DMS79 (cell line): Measurements from ENCODE around the gene PFKFB3.
"Not testable (repeated sequence)": the region's sequence is repeated elsewhere in the genome, so short reads cannot be mapped to it uniquely, and the experiment has no call there.

Experiments
- DNase-seq: peaks from one replicate; lab custom pipeline; 2025; lab: John Stamatoyannopoulos, UW

Gene PFKFB3

DNA sequence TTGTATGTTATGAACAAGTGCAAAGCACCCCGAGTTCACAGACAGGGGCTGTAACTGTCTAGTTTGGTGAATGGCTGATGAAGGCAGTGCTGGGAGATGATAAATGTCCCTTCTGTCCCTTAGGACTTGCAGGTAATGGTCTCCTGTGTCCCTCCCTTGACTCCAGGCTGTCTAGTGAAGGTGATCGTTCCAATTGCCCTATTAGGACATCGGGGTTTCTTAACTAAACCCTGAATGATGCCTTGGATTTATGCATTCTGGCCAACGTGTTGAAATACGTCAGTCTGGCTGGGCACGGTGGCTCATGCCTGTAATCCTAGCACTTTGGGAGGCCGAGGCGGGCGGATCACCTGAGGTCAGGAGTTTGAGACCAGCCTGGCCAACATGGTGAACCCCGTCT lies 69.4 kb downstream of the PFKFB3 start:
- no peak for DNase-seq

DNA sequence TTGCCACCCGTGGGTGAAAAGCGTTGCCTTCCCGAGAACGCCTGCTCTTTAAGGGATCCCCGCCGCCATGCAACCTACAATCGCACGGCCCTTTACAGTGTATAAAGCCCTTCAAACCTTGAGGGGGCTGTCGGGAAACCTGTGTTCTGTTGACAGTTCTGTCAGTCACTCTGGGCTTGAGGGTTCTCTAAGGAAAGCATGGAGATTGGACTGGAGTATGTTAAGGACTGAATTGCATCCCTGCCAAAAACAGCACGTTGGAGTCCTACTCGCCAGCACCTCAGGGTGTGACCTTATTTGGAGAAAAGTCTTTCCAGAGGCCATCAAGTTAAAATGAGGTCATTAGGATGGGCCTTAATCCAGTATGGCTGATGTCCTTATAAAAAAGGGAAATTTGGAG lies 70.6 kb downstream of the PFKFB3 start:
- no peak for DNase-seq

DNA sequence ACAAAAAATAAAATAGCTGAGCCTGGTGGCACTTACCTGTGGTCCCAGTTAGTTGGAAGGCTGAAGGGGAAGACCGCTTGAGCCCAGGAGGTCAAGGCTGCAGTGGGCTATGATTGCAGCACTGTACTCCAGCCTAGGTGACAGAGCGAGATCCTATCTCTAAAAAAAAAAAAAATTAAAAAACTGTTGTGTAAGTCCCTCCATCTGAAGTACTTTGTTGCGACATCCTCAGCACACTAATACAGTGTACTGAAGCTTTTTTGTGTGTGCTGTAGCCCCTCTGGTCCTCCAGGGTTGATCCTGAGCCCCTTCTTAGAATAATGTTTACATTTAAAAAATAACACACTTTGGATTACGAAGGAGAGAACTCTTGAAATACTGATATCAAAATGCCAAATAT lies 71.3 kb downstream of the PFKFB3 start:
- no peak for DNase-seq

DNA sequence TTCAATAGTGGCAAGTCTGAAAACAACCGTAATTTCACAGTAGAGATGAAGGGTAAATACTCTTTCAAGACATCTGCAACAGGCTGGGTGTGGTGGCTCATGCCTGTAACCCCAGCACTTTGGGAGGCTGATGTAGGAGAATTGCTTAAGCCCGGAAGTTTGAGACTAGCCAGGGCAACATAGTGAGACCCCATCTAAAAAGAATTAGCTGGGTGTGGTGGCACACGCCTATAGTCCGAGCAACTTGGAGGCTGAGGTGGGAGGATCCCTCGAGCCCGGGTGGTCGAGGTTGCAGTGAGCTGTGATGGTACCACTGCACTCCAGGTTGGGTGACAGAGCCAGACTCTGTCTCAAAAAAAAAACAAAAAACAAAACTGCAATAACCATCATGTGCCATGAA lies 71.8 kb downstream of the PFKFB3 start:
- DNase-seq: no peak

DNA sequence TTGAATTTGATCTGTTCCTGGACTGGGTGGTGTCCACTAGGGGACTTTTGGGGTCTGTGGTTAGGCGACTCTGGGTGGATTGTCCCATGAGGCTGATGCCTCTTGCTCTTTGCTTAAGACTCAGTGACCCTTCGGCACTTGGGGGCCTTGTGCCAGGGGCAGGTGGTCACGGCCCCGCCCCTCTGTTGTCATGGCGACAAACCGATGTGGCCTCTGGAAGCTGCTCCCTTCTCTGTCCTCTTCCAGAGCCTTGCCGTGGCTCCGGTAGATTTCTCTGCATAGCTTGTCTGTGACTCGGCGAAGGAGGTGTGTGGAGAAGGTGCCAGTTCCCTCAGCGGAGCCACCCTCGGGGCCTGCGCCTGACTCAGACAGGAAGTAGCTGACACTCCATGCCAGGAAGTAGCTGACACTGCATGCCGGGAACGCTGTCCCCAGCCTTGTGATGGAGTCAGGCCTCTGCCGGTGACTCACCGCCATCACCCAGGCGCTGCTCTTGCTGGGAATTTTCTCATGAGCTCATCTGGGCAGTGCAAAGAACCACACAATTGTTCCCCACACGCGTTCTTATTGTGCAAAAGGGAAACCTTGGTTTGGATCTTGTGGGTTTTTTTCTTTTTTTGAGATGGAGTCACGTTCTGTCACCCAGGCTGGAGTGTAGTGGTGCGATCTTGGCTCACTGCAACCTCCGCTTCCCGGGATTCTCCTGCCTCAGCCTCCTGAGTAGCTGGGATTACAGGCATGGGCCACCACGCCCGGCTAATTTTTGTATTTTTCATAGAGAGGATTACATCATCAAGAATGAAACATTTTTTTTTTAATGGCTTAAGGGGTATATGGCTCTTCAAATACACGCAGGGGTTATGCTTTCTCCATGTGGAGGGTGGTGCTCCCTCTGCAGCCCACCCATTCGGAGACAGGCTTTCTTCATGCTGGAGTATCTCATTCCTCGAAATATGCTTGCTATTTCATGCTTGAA lies 72.6 kb downstream of the PFKFB3 start:
- no peak for DNase-seq

DNA sequence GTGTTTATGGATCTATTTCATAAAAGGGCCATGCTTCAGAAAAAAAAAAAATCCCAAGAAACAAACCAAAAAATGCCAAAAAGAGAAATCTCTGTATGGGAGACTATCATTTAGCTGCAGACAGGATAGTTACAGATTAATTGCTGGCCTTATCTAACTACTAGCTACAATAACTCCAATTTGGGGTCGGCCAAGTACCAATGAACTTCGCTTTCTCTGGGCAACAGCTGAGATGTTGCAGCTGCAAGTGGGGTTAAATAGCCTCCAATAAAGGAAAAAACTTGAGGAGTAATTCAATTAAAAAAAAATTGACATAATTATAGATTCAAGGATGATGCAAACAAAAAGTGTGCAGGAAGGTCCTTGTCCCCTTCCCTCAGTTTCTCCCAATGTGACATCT lies 73.6 kb downstream of the PFKFB3 start:
- DNase-seq: no peak

DNA sequence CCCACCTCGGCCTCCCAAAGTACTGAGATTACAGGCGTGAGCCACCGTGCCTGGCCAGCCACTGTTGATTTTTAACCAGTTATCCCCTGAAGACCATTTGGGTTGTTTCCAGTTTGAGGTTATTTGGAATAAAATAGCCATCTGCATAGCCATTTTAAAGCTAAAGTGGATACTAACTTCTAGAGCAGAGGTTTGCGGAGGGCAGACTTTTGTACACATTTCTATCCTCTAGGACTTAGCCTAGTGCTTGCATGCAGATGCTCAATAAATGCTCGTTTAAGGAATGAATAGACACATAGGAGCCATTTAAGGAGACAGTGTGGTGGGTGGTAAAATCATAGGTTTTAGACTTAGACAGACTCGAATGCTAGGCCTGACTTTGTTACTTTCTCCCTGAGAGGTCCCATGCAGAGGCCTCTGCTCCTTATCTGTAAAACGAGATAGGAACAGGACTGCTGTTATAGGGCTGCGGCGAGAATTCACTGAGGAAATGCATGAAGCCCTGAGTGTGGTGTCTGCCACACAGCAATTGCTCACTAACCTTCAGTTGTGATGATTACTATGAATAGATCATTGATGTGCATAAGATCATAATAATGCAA lies 75.9 kb downstream of the PFKFB3 start:
- DNase-seq: no peak

DNA sequence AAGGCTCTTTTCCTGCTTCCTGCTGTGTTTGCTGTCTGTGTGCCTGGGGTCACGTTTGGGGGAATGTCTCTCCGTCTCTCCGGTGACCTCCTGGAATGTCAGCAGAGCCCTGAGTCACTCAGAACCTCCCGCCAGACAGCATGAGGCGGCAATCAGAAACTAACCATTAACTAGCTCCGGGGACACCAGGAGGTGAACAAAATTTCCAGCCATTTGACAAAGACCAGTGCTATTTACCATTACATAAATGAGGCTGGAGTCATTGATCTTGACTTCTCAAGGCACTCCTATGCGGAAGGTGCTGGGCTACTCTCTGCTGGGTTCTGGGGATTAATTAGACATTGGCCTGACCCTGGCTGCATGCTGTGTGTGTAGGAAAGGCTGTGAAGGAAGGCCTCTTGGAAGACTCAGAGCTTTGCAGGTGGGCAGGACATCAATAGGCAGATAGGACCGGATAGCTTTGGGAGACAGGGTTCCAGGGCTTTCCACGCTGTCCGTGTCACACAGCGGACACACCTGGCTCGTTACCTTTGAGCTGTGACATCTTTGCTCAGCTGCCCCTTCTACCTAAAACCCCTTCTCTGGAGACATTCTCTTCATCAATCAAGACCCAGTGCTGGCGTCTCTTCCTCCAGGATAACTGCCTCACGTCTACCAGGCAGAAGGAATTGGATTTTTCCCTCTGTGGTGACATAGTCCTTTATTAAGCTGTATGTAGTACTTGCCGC lies 77.0 kb downstream of the PFKFB3 start:
- no peak for DNase-seq

DNA sequence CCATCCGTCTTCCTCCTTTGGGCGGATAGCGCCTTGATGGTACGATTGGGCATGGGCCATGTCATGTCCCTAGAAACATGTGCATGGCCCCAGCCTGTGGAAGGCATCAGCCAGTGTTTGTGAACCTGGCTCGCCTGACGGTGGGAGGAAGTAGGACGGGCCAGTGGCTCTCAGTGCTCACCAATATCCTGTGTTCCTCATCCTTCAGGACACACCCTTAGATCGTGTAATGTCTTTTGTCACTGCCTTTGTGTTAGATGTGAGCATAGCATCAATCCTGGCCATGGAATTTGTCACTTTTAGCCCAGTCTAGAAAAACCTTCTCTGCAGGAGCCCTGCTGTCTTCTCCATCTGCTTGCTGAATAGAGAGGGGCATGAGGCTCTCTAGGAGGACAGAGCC lies 77.6 kb downstream of the PFKFB3 start:
- no peak for DNase-seq

DNA sequence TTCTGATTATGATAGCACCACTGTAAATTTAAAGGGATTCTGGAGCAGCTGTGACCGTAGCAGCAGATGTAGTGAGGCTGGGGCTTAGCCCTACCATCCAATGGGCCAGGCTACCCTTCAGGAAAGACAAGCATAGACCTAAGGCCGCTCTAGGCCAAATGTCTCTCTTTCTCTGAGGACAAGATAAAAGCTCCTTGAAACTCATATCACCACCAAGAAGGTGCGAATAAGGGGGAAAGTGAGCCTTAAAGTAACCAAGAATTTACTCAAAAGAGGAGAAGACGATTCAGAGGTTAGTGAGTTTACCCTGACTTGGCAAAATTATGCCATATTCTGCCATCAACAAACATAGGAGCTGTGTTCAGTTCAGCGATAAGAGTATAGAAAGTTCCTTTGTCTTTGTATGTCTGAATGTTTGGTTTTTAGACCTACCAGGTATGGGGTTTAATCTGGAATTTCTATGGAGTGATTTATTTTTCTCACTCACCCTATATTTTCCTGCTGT lies 79.8 kb downstream of the PFKFB3 start:
- no peak for DNase-seq

DNA sequence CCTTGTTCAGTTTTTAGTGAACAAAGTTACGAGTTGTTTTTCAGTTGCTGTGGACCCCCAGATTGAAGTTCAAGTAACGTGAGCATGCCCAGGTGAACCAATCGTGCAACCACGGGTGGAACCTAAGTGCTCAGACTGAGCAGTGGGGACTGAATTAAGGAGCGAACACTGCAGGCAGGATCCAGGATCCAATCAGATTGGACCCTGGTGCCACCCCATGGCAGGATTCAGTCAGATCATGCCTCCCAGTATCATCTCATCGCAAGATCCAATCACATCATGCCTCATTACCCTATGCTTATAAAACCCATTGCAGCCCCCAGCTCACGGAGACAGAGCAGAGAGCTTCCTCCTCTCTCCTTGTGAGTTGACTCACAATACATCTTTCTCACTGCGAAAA lies 80.9 kb downstream of the PFKFB3 start:
- DNase-seq: no peak

DNA sequence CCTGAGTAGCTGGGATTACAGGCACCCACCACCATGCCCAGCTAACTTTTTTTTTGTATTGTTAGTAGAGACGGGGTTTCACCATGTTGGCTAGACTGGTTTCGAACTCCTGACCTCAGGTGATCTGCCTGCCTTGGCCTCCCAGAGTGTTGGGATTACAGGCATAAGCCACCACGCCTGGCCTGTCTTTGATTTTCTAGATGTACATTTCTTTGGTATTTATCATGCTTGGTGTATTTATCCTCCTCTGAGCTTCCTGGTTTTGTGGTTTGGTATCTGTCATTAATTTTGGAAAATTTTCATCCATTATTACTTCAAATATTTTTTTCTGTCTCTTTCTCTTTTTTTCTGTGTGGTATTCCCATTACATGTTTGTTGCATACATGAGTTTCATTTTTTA lies 87.9 kb downstream of the PFKFB3 start:
- DNase-seq: not testable (repeated sequence)

DNA sequence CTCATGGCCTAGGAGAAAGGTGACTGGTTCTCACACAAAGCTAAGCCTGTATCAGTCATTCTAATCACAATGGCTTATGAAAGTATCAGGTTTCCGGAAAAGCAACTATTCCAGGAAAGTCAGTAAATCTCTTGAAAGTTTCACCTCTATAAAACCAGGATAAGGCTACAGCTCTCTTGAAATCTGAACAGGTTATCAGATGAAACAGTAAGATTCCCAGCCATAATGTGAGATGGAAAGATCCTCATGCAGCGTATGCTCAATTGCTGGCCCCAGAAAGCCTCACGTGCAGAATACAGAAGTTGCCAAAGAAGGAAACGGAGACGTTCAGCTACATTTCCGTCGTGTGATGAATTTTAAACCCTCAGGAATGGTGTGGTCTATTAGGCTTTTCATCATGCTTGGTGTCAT lies 90.0 kb downstream of the PFKFB3 start:
- DNase-seq: no peak

DNA sequence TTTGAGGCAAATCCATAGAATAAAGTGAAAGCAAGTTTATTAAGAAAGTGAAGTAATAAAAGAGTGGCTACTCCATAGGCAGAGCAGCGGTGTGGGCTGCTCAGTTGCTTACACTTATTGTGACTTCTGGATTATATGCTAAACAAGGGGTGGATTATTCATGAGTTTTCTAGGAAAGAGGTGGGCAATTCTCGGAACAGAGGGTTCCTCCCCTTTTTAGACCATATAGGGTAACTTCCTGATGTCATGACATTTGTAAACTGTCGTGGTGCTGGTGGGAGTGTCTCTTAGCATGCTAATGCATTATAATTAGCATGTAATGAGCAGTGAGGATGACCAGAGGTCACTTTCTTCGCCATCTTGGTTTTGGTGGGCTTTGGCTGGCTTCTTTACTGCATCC lies 93.7 kb downstream of the PFKFB3 start:
- not testable (repeated sequence) for DNase-seq

DNA sequence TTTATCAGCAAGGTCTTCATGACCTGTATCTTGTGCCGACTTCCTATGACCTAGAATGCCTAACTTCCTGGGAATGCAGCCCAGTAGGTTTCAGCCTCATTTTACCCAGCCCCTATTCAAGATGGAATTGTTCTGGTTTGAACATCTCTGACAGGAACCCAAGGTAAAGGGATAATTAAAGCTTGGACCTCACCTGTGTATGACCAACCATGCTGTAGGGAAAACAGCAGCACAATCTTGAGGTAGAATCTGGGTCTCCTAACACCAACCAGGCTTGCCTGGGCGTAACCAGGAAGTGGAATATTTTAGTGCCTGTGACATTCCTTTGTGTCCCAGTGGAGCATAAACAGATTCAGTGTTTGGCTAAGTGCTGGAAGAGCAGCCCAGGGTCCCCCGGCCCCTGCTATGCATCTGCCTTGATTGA lies 94.1 kb downstream of the PFKFB3 start:
- DNase-seq: no peak

DNA sequence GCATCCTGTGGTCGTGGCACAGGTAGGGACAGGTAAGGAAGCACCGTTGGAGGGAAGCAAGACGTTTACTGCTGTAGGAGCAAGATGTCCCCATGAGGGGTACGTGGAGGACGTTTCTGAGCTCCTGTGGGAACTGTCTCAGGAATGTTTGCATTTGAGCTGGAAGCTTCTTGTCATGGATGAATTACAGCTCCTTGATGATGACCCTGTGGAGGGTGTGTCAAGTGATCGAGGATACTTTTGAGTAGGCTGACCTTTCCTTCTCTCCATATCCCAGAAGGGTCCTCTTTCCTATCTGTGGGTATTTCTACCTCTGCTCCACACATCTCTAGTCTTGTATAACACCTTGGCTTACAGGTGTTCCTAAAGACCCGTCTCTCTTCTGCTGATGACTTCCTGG lies 94.8 kb downstream of the PFKFB3 start:
- DNase-seq: no peak

DNA sequence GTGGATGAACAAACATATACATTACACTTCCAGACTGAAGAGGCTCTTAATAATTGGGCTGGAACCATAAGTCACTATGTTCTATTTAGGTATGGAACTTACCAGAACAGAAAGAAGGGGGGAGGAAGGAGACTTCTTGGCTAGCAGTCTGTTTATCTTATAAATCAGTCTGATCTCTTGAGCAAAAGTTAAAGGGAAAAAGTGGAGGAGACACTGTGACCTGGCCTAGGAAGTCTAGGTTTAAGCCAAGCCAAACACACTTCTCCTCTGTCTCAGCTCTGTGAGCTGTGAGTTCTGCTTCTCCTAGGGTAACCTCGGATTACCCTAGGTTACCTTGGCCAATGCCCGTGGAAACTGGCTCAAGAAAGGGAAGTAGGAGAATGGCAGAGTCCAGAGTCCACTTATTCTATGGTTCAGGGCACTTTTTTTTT lies 95.2 kb downstream of the PFKFB3 start:
- DNase-seq: no peak

DNA sequence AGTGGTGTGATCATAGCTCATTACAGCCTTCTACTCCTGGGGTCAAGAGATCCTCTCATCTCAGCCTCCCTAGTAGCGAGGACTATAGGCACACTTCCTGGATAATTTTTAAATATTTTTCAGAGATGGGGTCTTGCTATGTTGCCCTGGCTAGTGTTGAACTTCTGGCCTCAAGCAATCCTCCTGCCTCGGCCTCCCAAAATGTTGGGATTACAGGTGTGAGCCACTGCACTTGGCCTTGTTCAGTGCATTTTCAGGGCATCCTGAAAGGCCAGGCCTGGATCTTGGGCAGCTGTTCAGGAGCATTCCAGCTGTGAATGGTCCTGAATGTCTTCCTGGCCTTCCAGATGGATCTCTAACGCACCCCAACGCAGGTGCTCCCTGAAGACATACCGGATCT lies 95.7 kb downstream of the PFKFB3 start:
- no peak for DNase-seq

DNA sequence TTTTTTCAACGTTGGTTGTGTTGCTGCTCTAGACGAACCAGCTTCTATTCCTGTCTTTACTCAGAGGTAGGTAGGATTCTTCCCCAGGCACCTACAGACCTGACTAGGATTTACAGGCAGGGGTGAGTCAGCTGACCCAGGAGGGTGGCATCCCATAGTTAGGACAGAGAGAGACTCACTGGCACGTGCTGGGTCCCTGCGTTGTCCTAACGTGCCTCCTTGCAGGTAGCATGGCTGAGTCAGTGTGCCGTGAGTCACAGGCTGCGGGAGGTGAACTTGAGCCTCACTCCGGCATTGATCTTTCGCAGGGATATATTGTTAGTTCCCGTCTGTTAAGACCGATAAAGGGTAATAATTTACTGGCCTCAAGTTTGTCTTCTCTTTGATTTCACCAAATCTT lies 96.5 kb downstream of the PFKFB3 start:
- DNase-seq: no peak

DNA sequence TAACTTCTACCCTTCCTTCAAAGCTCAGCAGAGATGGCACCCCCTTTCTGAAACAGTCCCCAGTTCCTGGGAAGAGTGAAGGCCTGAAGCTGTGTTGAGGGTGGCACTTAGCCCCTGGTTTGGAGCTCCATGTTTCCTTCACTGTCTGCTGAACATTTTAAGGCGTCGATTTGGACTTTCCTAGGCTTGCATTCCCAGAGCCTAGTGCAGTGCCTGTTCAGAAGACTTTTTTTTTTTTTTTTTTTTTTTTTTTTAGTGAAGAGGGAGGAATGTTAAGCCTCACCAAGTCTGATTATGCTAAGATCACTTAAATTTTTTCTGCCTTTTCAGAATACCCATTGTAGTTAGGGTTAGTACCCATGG lies 97.0 kb downstream of the PFKFB3 start:
- no peak for DNase-seq

DNA sequence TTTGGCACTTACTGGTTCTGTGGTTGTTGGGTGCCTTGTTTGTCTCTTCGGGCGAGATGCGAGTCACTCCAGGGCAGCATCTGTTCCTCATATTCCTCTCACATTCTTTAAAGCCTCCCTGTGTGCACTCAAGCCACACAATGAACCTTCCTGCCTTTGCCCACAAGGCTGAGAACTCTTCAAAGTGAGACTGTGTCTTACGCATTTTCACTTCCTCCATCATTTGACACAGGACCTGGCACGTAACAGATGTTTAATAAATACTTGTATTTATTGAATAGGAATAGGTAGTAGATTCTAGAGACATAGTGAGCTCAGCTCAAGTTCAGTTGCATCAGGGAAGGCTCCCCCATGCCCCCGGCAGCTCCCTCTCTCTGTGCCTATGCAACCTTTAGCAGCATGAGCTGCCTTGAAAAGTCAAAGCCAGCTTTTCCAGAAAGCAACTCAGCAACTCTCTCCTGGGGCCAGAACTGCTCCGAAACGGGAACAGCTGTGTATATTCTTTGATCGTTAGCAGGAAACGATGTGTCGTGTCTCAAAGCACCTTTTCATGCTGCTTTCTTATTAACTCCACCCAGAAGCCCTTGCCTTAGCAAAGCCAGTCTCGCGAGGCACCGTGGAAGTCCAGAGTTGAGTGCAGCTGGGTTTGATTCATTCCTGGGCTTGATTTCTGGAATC lies 97.5 kb downstream of the PFKFB3 start:
- no peak for DNase-seq

DNA sequence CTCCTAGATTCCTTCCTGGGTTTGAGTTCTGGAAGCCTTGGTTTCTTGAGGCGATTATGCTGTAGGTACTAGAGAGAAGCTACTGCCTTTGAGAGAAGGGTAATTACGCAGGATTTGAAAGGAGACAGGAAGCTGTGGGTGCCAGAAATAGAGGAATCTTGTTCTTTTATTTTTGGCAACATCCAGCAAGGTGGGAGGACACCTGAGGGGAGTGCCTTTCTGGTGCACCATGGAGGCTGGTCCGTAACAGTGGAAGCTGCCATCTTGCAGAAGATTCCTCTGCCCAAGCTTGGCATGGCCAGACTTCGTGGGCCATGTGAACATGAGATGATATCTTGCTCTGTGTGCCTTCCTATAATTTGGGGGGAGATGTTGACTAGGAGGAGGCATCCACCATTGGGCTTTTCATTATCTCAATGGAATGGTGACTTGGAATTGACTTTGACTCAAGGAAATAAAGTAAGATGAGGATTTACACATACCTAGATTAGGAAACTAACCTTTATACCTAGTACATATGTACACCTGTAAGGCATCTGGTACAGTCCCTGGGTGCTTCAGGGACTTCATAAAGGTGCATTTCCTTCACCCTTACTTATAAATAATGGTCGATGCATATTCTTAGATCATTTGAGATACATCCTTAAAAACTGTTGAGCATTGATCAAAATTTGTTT lies 98.2 kb downstream of the PFKFB3 start:
- no peak for DNase-seq
